ENCODE data around the gene CADM2.

DNA sequence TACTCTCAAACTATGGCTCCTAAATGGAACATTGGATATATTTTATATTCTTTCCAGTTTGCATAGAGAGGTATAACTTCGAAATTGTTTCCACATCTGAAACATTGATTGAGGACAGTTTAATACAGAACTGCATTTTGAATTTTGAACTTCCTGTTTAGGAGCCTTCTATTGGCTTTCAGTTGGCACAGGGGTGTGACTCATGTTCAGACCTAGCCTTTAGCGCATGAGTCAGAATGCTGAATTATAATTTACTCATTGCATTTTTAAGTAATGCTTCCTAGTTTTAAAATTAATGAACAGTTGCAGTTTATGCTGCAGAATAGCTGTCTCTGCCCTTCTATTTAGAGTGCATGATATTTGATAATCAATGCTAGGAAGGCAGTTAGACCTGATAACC lies 751.7 kb downstream of the CADM2 start:
- TF ChIP-seq EZH2 (IDR thresholded peaks at IDR 0.05) (no peak), POLR2AphosphoS5 (IDR thresholded peaks at IDR 0.05; ENCODE audit: borderline replicate concordance, low read depth, low read length) (no peak), FOXP2 (optimal IDR thresholded peaks at IDR 0.05; ENCODE audit: control extremely low read depth, extremely low read length, insufficient read depth) (no peak)

Data from SK-N-MC (cell line).